Measurements from ENCODE around the gene STX1B.
"Not testable (repeated sequence)": the region's sequence is repeated elsewhere in the genome, so short reads cannot be mapped to it uniquely, and the experiment has no call there.

The STX1B gene

GRCh38 chr16:31029272-31029671, 18.8 kb upstream of the STX1B start:
- no peak overlapping the region for H3K4me3 ChIP-seq (replicated peaks in 1 of 2; ENCODE audit: low read depth in 2 of 2, low read length in 2 of 2)
- TF ChIP-seq CTCF (IDR thresholded peaks at IDR 0.05; ENCODE audit: low read depth, low read length), result no peak
- DNase-seq (ENCODE audit: low read depth in 2 of 2), result no peak

- TF ChIP-seq CTCF (IDR thresholded peaks at IDR 0.05; ENCODE audit: low read depth, low read length), result no peak
- no peak for DNase-seq (ENCODE audit: low read depth in 2 of 2)
- H3K4me3 ChIP-seq (replicated peaks in 1 of 2; ENCODE audit: low read depth in 2 of 2, low read length in 2 of 2), result no peak overlapping the region
Observed at GRCh38 chr16:31025339-31025738, 14.9 kb upstream of the STX1B start.

GRCh38 chr16:31023627-31024226, 13.3 kb upstream of the STX1B start:
- H3K4me3 ChIP-seq (replicated peaks in 1 of 2; ENCODE audit: low read depth in 2 of 2, low read length in 2 of 2), result no peak overlapping the region
- no peak for TF ChIP-seq CTCF (IDR thresholded peaks at IDR 0.05; ENCODE audit: low read depth, low read length)
- DNase-seq (ENCODE audit: low read depth in 2 of 2), result no peak

GRCh38 chr16:31023252-31023602, 12.8 kb upstream of the STX1B start:
- no peak for DNase-seq (ENCODE audit: low read depth in 2 of 2)
- TF ChIP-seq CTCF (IDR thresholded peaks at IDR 0.05; ENCODE audit: low read depth, low read length), result no peak

GRCh38 chr16:31022544-31023251, 12.3 kb upstream of the STX1B start:
- no peak for DNase-seq (ENCODE audit: low read depth in 2 of 2)
- TF ChIP-seq CTCF (IDR thresholded peaks at IDR 0.05; ENCODE audit: low read depth, low read length), result no peak
- no peak overlapping the region for H3K4me3 ChIP-seq (replicated peaks in 1 of 2; ENCODE audit: low read depth in 2 of 2, low read length in 2 of 2)

More at GRCh38 chr16:31023252-31023602, 12.8 kb upstream of the STX1B start:
- H3K4me3 ChIP-seq (replicated peaks in 1 of 2; ENCODE audit: low read depth in 2 of 2, low read length in 2 of 2), result no peak overlapping the region

GRCh38 chr16:31020536-31020935, 10.1 kb upstream of the STX1B start:
- TF ChIP-seq CTCF (IDR thresholded peaks at IDR 0.05; ENCODE audit: low read depth, low read length), result no peak
- no peak for DNase-seq (ENCODE audit: low read depth in 2 of 2)
- no peak overlapping the region for H3K4me3 ChIP-seq (replicated peaks in 1 of 2; ENCODE audit: low read depth in 2 of 2, low read length in 2 of 2)

- DNase-seq (ENCODE audit: low read depth in 2 of 2); H3K4me3 ChIP-seq (replicated peaks in 1 of 2; ENCODE audit: low read depth in 2 of 2, low read length in 2 of 2): not testable (repeated sequence)
Observed at GRCh38 chr16:31017756-31018155, 7.3 kb upstream of the STX1B start.

Measured in cardiac fibroblast (primary cell).